Astrocyte (in vitro differentiated cells and primary cell): ENCODE data around the gene MAP6. TPM values are rescaled to one million over a fixed set of nuclear protein-coding genes. Genes with fewer than 3 reads are reported as not detected.

Source experiments
- DNase-seq: peaks from one replicate; pipeline ENCODE4 v3.0.0-alpha.2; 2010; ENCODE audit warnings: low read depth
- FAIRE-seq: peaks from 2 replicates; lab custom pipeline; 2011; peaks lifted over from hg19 to GRCh38; lab: Jason Lieb, UNC
- H2AFZ ChIP-seq: 2 replicates; pipeline ENCODE4 v1.6.0; 2012; ENCODE audit warnings: low read depth, low read length, inconsistent platforms
- H3K27ac ChIP-seq: 2 replicates; pipeline ENCODE4 v1.5.1; 2011; ENCODE audit warnings: low read depth, low read length, inconsistent platforms
- H3K27me3 ChIP-seq: 2 replicates; pipeline ENCODE4 v1.6.0; 2011; ENCODE audit warnings: low read length, inconsistent platforms; ENCODE audit not compliant: insufficient read depth
- H3K36me3 ChIP-seq: 2 replicates; pipeline ENCODE4 v1.5.1; 2011; ENCODE audit warnings: low read length, inconsistent platforms; ENCODE audit not compliant: insufficient read depth
- H3K4me1 ChIP-seq: 2 replicates; pipeline ENCODE4 v1.5.1; 2011; ENCODE audit warnings: low read length, inconsistent platforms; ENCODE audit not compliant: insufficient read depth
- H3K4me2 ChIP-seq: 2 replicates; pipeline ENCODE4 v1.6.0; 2012; ENCODE audit warnings: low read length, inconsistent platforms
- H3K4me3 ChIP-seq: 2 replicates; pipeline ENCODE4 v1.5.1; 2011; ENCODE audit warnings: low read depth, mild to moderate bottlenecking, low read length, inconsistent platforms; ENCODE audit not compliant: insufficient read depth
- H3K79me2 ChIP-seq: 2 replicates; pipeline ENCODE4 v1.6.0; 2012; ENCODE audit warnings: mild to moderate bottlenecking, low read length, inconsistent platforms; ENCODE audit not compliant: insufficient read depth
- H3K9ac ChIP-seq: 2 replicates; pipeline ENCODE4 v1.6.0; 2012; ENCODE audit warnings: mild to moderate bottlenecking, low read length, inconsistent platforms
- H3K9me3 ChIP-seq: 2 replicates; pipeline ENCODE4 v1.5.1; 2012; ENCODE audit warnings: low read depth, mild to moderate bottlenecking, low read length, inconsistent platforms; ENCODE audit not compliant: insufficient read depth
- H4K20me1 ChIP-seq: 2 replicates; pipeline ENCODE4 v1.6.0; 2012; ENCODE audit warnings: low read length, inconsistent platforms; ENCODE audit not compliant: insufficient read depth
- H3K27ac Mint-ChIP-seq: one replicate; pipeline ENCODE4 v1.8.0; 2021; ENCODE audit warnings: mild to moderate bottlenecking, mixed read lengths; ENCODE audit not compliant: unreplicated experiment
- H3K27me3 Mint-ChIP-seq: one replicate; pipeline ENCODE4 v1.8.0; 2021; ENCODE audit warnings: low read depth, mixed read lengths; ENCODE audit not compliant: unreplicated experiment
- H3K36me3 Mint-ChIP-seq: one replicate; pipeline ENCODE4 v1.8.0; 2021; ENCODE audit warnings: low read depth, mixed read lengths; ENCODE audit not compliant: unreplicated experiment
- H3K4me1 Mint-ChIP-seq: one replicate; pipeline ENCODE4 v1.8.0; 2021; ENCODE audit warnings: low read depth, mixed read lengths; ENCODE audit not compliant: unreplicated experiment
- H3K4me3 Mint-ChIP-seq: one replicate; pipeline ENCODE4 v1.8.0; 2021; ENCODE audit warnings: mild to moderate bottlenecking, moderate library complexity, mixed read lengths; ENCODE audit not compliant: unreplicated experiment
- H3K9me3 Mint-ChIP-seq: one replicate; pipeline ENCODE4 v1.8.0; 2021; ENCODE audit warnings: mild to moderate bottlenecking, mixed read lengths; ENCODE audit not compliant: unreplicated experiment
- EZH2 ChIP-seq: IDR thresholded peaks from 2 replicates; pipeline ENCODE4 v1.6.1; 2012; ENCODE audit warnings: mild to moderate bottlenecking, low read length, inconsistent platforms; ENCODE audit not compliant: insufficient read depth
- total RNA-seq: library from RNA; stranded (reverse); gene quantifications from 2 replicates; pipeline ENCODE4 v1.2.1, GENCODE V29; 2021
- TF ChIP-seq, protein P1 (sequence below): IDR thresholded peaks from 2 replicates; pipeline ENCODE4 v1.5.1; 2011; ENCODE audit warnings: low read depth, mild to moderate bottlenecking, inconsistent platforms, low read length, moderate library complexity; ENCODE audit not compliant: insufficient read depth

The MAP6 gene
- total RNA-seq, 1 donor from 2014 or later = 3.9 TPM

DNA sequence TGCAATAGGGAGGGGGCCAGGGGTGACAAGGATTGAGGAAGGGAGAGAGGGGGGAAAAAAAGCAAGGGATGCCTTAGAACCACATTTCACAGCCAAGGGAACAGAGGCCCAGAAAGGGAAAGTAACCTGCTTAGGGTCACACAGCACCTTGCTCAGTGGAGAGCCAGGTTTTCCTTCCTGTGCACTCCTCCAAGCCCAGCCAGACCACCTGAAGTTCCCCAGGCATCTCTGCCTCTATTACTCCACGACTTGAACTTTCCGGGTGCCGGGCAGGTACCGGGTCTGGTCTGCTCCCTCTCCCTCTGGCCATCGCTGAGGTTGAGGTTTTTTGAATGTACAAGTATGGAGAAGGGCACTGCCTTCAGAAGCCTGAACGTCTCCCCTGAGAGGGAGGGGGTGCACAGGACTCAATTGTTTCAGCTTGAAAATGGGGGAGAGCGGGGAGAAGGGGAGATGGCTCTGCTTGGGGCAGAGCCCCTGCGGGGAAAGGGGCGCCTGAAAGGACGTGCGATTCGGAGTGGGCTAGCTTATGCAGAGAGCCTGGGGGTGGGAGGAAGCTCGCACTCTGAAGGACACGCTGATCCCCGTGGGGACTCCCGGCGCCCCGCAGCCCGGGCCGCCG, 107.3 kb downstream of the MAP6 start:
- H3K4me1 Mint-ChIP-seq = peaks cover 49% of the 10 kb centered on the region
- peak overlapping the region; percentile 90 for H3K27ac Mint-ChIP-seq
- no peak for DNase-seq

DNA sequence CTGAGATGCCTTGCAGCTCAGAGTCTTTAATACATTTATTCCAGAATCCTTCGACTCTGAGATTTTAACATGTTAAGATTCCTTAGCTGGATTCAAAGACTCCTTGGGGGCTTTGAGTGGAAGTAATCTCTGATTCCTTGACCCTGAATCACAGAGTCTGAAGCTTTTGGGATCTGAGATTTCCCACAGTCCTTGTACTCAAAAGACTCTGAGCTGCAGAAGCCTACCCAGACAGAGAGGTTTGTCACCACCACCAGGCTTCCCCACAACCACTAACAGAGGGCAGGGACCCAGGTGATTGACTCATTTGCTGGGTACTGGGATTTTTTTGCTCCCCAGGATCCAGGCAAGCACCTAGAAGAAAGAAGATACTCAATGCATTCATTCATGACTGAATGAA, 108.2 kb downstream of the MAP6 start:
- TF ChIP-seq EZH2 = no peak
- TF ChIP-seq, protein P1, sequence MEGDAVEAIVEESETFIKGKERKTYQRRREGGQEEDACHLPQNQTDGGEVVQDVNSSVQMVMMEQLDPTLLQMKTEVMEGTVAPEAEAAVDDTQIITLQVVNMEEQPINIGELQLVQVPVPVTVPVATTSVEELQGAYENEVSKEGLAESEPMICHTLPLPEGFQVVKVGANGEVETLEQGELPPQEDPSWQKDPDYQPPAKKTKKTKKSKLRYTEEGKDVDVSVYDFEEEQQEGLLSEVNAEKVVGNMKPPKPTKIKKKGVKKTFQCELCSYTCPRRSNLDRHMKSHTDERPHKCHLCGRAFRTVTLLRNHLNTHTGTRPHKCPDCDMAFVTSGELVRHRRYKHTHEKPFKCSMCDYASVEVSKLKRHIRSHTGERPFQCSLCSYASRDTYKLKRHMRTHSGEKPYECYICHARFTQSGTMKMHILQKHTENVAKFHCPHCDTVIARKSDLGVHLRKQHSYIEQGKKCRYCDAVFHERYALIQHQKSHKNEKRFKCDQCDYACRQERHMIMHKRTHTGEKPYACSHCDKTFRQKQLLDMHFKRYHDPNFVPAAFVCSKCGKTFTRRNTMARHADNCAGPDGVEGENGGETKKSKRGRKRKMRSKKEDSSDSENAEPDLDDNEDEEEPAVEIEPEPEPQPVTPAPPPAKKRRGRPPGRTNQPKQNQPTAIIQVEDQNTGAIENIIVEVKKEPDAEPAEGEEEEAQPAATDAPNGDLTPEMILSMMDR = no peak
- FAIRE-seq (no peak), DNase-seq (peak; percentile 63)
- Histone ChIP-seq H3K27me3 (no peaks in the 10 kb centered on the region), H3K4me2 (peak overlapping the region; percentile 100), H3K27ac (peak overlapping the region; percentile 38), H3K9ac (peak overlapping the region; percentile 100), H4K20me1 (peaks cover 28% of the 10 kb centered on the region), H2AFZ (no peak overlapping the region), H3K79me2 (peaks cover 40% of the 10 kb centered on the region), H3K4me1 (peaks cover 56% of the 10 kb centered on the region), H3K4me3 (no peak overlapping the region), H3K36me3 (no peaks in the 10 kb centered on the region), H3K9me3 (no peaks in the 10 kb centered on the region)
- Mint-ChIP-seq H3K4me3 (peak overlapping the region; percentile 99), H3K27ac (peak overlapping the region; percentile 75), H3K9me3 (no peaks in the 10 kb centered on the region), H3K27me3 (no peaks in the 10 kb centered on the region), H3K36me3 (peaks cover 9% of the 10 kb centered on the region), H3K4me1 (peaks cover 45% of the 10 kb centered on the region)

More for the DNA sequence above, 107.3 kb downstream of the MAP6 start:
- Mint-ChIP-seq H3K27me3 (no peaks in the 10 kb centered on the region), H3K4me3 (peak overlapping the region; percentile 99), H3K36me3 (peaks cover 13% of the 10 kb centered on the region), H3K9me3 (no peaks in the 10 kb centered on the region)
- TF ChIP-seq EZH2 = no peak
- TF ChIP-seq, protein P1 = no peak
- peaks cover 4% of the 10 kb centered on the region for H3K36me3 ChIP-seq
- H3K27ac ChIP-seq = peak overlapping the region; percentile 99
- no peaks in the 10 kb centered on the region for H3K9me3 ChIP-seq
- H3K79me2 ChIP-seq = peaks cover 49% of the 10 kb centered on the region
- H3K9ac ChIP-seq = peak overlapping the region; percentile 100
- H3K4me2 ChIP-seq = peak overlapping the region; percentile 100
- peaks cover 37% of the 10 kb centered on the region for H4K20me1 ChIP-seq
- H3K4me3 ChIP-seq = peak overlapping the region; percentile 95
- FAIRE-seq = no peak
- H3K4me1 ChIP-seq = peaks cover 64% of the 10 kb centered on the region
- no peaks in the 10 kb centered on the region for H3K27me3 ChIP-seq
- peak overlapping the region; percentile 19 for H2AFZ ChIP-seq
